Left lung (tissue), 10 donors: ENCODE data around the gene SLC27A2. TPM values are rescaled to one million over a fixed set of nuclear protein-coding genes. Genes with fewer than 3 reads are reported as not detected.
A peak's percentile ranks its signal among the peaks of the same experiment; 100 is the strongest.

Experiments
- ATAC-seq: fragments of 200-7000 bp; cut with Tn5 transposase; one replicate; pipeline ENCODE4 v1.9.1; 2020; ENCODE audit warnings: moderate library complexity
- DNase-seq, 4 donors: peaks; one replicate each; pipeline ENCODE4 v3.0.0-alpha.2; 2013 to 2020
- H3K27ac ChIP-seq, 2 donors: fragments of 200-600 bp; sonication (generic) in 1 of 2; one replicate each; pipeline versions ENCODE4 v1.5.0 to v1.8.0; 2020 to 2021
- H3K27me3 ChIP-seq, 2 donors: fragments of 200-600 bp; sonication (generic) in 1 of 2; one replicate each; pipeline versions ENCODE4 v1.5.0 to v1.8.0; 2020 to 2021
- H3K36me3 ChIP-seq, 2 donors: fragments of 200-600 bp; sonication (generic) in 1 of 2; one replicate each; pipeline versions ENCODE4 v1.5.0 to v1.8.0; 2020 to 2021
- H3K4me1 ChIP-seq, 2 donors: fragments of 200-600 bp; one replicate each; pipeline ENCODE4 v1.8.0; 2021
- H3K4me3 ChIP-seq, 2 donors: fragments of 200-600 bp; sonication (generic) in 1 of 2; one replicate each; pipeline versions ENCODE4 v1.5.0 to v1.8.0; 2020 to 2021; ENCODE audit warnings: mild to moderate bottlenecking in 1 of 2
- H3K9me3 ChIP-seq, 2 donors: fragments of 200-600 bp; sonication (generic) in 1 of 2; one replicate each; pipeline versions ENCODE4 v1.5.0 to v1.8.0; 2020 to 2021
- intact Hi-C, 2 donors: fragments of 100-400 bp; cut with DNase I; formaldehyde crosslinking; loops; one replicate each; pipeline versions ENCODE4 v1.11.2 to v1.14.2; 2022
- polyA plus RNA-seq, 6 donors: library from polyadenylated mRNA; unstranded; fragments of 120-200 nt; gene quantifications; one replicate each; pipeline ENCODE4 v1.2.1, GENCODE V29; 2013; ENCODE audit not compliant: insufficient read length in 6 of 6
- total RNA-seq, 2 donors: library from RNA; stranded (reverse); fragmentation: NEBNext Ultra II Directional; extraction: Animal tissue kit (Norgen Biotek cat#: 25700); gene quantifications; one replicate each; pipeline ENCODE4 v1.2.1, GENCODE V29; 2021
- TF ChIP-seq, protein P1 (sequence below), 2 donors: fragments of 200-600 bp; sonication (generic) in 1 of 2; IDR thresholded peaks; one replicate each; pipeline versions ENCODE4 v1.5.0 to v1.8.0; 2021; ENCODE audit warnings: antibody characterized with exemption in 2 of 2
- donor health status: DM: no; HTN: yes; CAD: no.
- donor health status: DM: no; HTN: no; CAD: no.

Gene SLC27A2
- total and polyA plus RNA-seq, 8 donors: 2.0 to 11.3 (median 5.4) TPM

DNA sequence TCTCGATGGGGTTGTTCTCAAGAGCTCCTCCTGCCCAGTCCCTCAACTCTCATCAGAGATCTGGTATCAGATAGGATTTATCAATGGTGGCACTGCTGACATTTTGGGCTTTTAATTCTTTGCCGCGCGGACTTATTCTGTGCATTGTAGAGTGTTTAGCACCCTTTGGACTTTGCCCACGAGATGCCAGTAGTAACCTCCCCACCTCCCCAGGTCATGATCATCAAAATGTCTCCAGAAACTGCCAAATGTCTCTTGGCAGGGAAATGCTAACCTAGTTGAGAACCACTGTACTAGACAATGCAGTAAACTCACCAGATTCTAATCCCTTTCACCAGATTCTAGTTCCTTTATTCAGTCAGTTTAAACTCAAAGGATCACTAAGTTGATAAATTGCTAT, 24.0 kb downstream of the SLC27A2 start:
- TF ChIP-seq, protein P1, sequence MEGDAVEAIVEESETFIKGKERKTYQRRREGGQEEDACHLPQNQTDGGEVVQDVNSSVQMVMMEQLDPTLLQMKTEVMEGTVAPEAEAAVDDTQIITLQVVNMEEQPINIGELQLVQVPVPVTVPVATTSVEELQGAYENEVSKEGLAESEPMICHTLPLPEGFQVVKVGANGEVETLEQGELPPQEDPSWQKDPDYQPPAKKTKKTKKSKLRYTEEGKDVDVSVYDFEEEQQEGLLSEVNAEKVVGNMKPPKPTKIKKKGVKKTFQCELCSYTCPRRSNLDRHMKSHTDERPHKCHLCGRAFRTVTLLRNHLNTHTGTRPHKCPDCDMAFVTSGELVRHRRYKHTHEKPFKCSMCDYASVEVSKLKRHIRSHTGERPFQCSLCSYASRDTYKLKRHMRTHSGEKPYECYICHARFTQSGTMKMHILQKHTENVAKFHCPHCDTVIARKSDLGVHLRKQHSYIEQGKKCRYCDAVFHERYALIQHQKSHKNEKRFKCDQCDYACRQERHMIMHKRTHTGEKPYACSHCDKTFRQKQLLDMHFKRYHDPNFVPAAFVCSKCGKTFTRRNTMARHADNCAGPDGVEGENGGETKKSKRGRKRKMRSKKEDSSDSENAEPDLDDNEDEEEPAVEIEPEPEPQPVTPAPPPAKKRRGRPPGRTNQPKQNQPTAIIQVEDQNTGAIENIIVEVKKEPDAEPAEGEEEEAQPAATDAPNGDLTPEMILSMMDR (IDR thresholded peaks at IDR 0.05): no peak
- Histone ChIP-seq H3K4me3 (no peak overlapping the region), H3K27ac (no peak overlapping the region), H3K36me3 (no peaks in the 10 kb centered on the region), H3K9me3 (no peaks in the 10 kb centered on the region), H3K4me1 (no peaks in the 10 kb centered on the region), H3K27me3 (no peaks in the 10 kb centered on the region)
- ATAC-seq (no peak), DNase-seq (no peak)
- intact Hi-C loops: no loop called here

DNA sequence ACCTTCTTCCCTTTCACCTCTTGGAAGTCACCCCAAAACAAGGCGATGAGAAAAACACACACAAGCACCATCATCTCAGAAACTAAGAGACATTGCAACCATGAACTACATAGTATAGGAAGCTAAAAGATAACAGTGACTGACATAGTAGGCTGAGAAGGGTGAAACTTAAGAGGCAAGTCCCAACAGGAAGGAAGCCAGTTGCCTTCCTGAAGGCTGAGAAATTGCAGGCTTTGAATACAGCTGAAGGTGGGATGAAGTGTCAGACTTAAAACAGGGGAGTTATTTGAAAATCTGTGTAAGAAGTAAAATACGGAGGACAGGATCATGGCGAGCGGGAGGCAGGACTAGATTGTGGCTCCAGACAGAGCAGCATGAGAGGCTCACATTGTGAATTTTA, 27.8 kb downstream of the SLC27A2 start:
- H3K9me3 ChIP-seq: peaks cover 0 to 11% of the 10 kb centered on the region in 2 donors
- H3K27me3 ChIP-seq: no peaks in the 10 kb centered on the region
- no peak for DNase-seq
- TF ChIP-seq, protein P1 (IDR thresholded peaks at IDR 0.05): no peak
- no peaks in the 10 kb centered on the region for H3K4me1 ChIP-seq
- intact Hi-C loops: no loop called here
- H3K27ac ChIP-seq: no peak overlapping the region
- ATAC-seq: no peak
- no peaks in the 10 kb centered on the region for H3K36me3 ChIP-seq
- H3K4me3 ChIP-seq: no peak overlapping the region

DNA sequence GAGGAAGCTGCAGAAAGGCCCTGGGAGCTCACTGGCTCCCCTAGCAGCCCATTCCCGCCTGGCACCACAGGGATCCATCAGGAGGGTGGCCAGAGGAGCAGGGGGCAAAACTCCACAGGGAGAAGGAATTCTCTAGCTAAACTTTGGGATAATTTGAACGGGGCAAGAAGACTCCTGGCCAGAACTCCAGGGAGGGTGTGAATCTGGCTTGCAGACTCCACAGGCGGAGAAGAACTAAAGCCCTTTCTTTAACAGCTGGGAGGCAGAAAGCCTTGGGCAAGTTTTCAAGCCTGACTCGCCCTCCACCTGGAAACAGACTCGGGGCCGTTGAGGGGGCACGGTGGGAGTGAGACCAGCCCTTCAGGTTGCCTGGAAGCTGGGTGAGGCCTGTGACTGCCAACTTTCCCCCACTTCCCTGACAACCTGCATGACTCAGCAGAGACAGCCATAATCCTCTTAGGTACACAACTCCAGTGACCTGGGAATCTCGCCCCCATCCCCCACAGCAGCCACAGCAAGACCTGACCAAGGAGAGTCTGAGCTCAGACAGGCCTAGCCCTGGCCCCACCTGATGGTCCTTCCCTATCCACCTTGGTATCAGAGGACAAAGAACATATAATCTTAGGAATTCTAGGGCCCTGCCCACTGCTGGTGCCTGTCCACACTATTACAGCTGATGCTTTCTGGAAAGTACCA, 28.6 kb downstream of the SLC27A2 start:
- DNase-seq (peak in 1 of 4 donors; percentile 44), ATAC-seq (no peak)
- peaks cover 0 to 11% of the 10 kb centered on the region in 2 donors for H3K9me3 ChIP-seq
- no peaks in the 10 kb centered on the region for H3K27me3 ChIP-seq
- H3K4me3 ChIP-seq: no peak overlapping the region
- TF ChIP-seq, protein P1 (IDR thresholded peaks at IDR 0.05): no peak
- no peaks in the 10 kb centered on the region for H3K36me3 ChIP-seq
- intact Hi-C loops: no loop called here
- no peaks in the 10 kb centered on the region for H3K4me1 ChIP-seq
- no peak overlapping the region for H3K27ac ChIP-seq

DNA sequence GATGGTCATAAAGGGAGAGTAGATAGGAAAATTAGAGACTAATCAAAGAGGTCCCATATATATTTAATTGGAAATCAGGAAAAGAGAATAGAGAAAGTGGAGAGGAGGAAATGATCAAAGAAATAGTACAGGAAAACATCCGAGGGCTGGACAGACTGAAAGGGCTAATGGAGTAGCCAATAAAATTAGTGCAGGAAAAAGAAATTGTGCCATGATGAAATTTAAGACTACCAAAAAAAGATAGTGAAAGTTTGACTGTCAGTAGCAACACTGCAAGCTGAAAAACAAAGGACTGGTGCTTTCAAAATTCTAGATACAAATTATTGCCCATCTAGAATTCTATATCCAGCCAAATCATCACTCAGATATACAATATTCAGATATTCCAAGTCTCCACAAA, 36.3 kb downstream of the SLC27A2 start:
- Histone ChIP-seq H3K36me3 (no peaks in the 10 kb centered on the region), H3K27ac (no peak overlapping the region), H3K27me3 (no peaks in the 10 kb centered on the region), H3K4me1 (no peaks in the 10 kb centered on the region), H3K9me3 (no peaks in the 10 kb centered on the region), H3K4me3 (no peak overlapping the region)
- no peak for ATAC-seq
- TF ChIP-seq, protein P1 (IDR thresholded peaks at IDR 0.05): no peak
- intact Hi-C loops: no loop called here
- no peak for DNase-seq

DNA sequence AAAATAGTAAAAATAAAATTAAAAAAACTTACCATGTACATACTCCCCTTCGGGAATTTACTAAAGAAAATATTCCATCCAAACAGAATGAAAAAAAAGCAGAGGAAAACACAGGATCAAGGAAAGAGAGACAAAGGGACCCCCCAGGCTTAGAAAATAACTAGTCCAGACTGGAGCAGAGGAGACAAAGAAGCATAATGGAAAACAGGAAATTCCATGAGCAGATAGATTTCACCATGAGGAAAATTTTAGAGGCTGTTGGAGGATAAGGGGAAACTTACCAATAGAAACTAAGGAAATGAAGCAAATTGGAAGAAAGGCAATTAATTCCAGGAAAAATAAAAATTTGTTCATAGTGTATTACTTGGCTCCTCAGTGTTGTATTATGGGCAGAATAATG, 36.7 kb downstream of the SLC27A2 start:
- DNase-seq: no peak
- Histone ChIP-seq H3K27me3 (no peaks in the 10 kb centered on the region), H3K9me3 (no peaks in the 10 kb centered on the region), H3K27ac (no peak overlapping the region), H3K36me3 (no peaks in the 10 kb centered on the region), H3K4me1 (no peaks in the 10 kb centered on the region), H3K4me3 (no peak overlapping the region)
- TF ChIP-seq, protein P1 (IDR thresholded peaks at IDR 0.05): no peak
- no peak for ATAC-seq
- intact Hi-C loops: no loop called here
